Neural crest cell (in vitro differentiated cells): ENCODE measurements around the gene NCBP3. TPM values are rescaled to one million over a fixed set of nuclear protein-coding genes. Genes with fewer than 3 reads are reported as not detected.
A peak's percentile ranks its signal among the peaks of the same experiment; 100 is the strongest.

Experiments
- DNase-seq: peaks from one replicate; pipeline ENCODE4 v3.0.0; 2021; ENCODE audit warnings: low read depth, mixed read lengths, low spot score
- H3K27ac Mint-ChIP-seq: one replicate; pipeline ENCODE4 v1.8.0; 2021; ENCODE audit warnings: mild to moderate bottlenecking, mixed read lengths; ENCODE audit not compliant: unreplicated experiment
- H3K27me3 Mint-ChIP-seq: 2 replicates; pipeline ENCODE4 v1.8.0; 2021; ENCODE audit warnings: low read depth, mild to moderate bottlenecking, mixed read lengths
- H3K36me3 Mint-ChIP-seq: 2 replicates; pipeline ENCODE4 v1.8.0; 2021; ENCODE audit warnings: low read depth, mild to moderate bottlenecking, mixed read lengths
- H3K4me1 Mint-ChIP-seq: 2 replicates; pipeline ENCODE4 v1.8.0; 2021; ENCODE audit warnings: mixed read lengths
- H3K4me3 Mint-ChIP-seq: one replicate; pipeline ENCODE4 v1.8.0; 2021; ENCODE audit warnings: mild to moderate bottlenecking, mixed read lengths
- H3K9me3 Mint-ChIP-seq: 2 replicates; pipeline ENCODE4 v1.8.0; 2021; ENCODE audit warnings: mixed read lengths
- total RNA-seq: library from RNA; stranded (reverse); gene quantifications from 2 replicates; pipeline ENCODE4 v1.2.1, GENCODE V29; 2021
- TF ChIP-seq, protein P1 (sequence below): fragments of 200-600 bp; sonication (generic); conservative IDR thresholded peaks from 2 replicates; pipeline ENCODE4 v1.5.0; 2021; ENCODE audit warnings: antibody characterized with exemption, mild to moderate bottlenecking

The NCBP3 gene
- total RNA-seq, 1 donor from 2014 or later: 61.5 TPM

DNA sequence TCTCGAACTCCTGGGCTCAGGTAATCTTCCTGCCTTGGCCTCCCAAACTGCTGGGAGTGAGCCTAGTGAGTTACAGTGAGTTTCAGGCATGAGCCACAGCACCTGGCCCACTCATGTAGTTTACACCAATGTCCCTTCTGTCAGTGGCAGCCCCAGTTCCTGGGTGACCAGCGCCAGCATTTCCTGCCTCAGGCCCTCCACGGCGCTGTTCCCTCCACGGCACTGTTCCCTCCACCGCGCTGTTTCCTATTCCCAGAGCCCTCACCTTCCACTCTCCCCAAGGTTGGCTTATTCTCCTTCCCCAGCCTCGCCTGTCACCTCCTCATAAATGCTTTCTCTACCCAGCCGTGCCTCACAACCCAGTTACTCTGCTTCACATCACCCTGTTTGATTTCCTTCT lies 77.7 kb downstream of the NCBP3 start:
- Mint-ChIP-seq H3K4me1 (peaks cover 17% of the 10 kb centered on the region), H3K9me3 (no peaks in the 10 kb centered on the region), H3K27me3 (no peaks in the 10 kb centered on the region), H3K4me3 (no peak overlapping the region), H3K27ac (peak overlapping the region; percentile 52), H3K36me3 (no peaks in the 10 kb centered on the region)
- no peak for DNase-seq
- TF ChIP-seq, protein P1, sequence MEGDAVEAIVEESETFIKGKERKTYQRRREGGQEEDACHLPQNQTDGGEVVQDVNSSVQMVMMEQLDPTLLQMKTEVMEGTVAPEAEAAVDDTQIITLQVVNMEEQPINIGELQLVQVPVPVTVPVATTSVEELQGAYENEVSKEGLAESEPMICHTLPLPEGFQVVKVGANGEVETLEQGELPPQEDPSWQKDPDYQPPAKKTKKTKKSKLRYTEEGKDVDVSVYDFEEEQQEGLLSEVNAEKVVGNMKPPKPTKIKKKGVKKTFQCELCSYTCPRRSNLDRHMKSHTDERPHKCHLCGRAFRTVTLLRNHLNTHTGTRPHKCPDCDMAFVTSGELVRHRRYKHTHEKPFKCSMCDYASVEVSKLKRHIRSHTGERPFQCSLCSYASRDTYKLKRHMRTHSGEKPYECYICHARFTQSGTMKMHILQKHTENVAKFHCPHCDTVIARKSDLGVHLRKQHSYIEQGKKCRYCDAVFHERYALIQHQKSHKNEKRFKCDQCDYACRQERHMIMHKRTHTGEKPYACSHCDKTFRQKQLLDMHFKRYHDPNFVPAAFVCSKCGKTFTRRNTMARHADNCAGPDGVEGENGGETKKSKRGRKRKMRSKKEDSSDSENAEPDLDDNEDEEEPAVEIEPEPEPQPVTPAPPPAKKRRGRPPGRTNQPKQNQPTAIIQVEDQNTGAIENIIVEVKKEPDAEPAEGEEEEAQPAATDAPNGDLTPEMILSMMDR: no peak

DNA sequence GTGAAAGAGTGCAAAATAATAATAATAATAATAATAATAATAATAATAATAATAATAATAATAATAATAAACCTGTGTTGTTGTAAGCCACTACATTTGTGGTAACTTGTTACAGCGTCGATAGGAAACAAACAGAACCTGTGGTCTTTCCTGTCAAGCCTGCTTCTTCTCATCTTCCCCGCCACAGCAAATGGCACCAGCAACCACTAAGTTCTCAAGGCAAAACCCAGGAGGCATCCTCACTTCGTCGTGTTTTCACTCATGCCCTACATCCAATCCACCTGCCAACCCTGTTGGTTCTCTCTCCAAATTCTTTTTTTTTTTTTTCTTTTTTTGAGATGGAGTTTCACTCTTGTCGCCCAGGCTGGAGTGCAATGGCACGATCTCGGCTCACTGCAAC lies 79.3 kb downstream of the NCBP3 start:
- no peaks in the 10 kb centered on the region for H3K27me3 Mint-ChIP-seq
- H3K9me3 Mint-ChIP-seq: no peaks in the 10 kb centered on the region
- peaks cover 12% of the 10 kb centered on the region for H3K4me1 Mint-ChIP-seq
- no peak overlapping the region for H3K27ac Mint-ChIP-seq
- TF ChIP-seq, protein P1: no peak
- DNase-seq: no peak
- no peaks in the 10 kb centered on the region for H3K36me3 Mint-ChIP-seq
- no peak overlapping the region for H3K4me3 Mint-ChIP-seq

DNA sequence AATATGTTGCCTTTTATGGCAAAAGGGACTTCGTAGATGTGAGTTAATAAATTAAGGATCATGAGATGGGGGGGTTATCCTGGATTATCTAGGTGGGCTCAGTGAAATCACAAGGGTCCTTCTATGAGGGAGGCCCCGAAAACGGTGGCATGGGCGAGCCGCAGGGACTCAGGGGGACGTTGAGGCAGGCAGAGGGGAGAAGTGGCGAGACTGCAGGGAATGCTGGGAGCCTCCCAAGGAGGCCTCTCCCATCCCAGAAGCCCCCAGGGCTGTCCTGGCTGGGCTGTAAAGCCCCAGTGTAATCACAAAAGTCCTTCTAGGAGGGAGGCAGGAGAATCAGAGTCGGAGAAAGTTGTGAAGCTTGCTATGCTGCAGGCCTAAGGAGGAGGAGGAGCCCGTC lies 80.1 kb downstream of the NCBP3 start:
- DNase-seq: no peak
- H3K4me3 Mint-ChIP-seq: no peak overlapping the region
- H3K9me3 Mint-ChIP-seq: no peaks in the 10 kb centered on the region
- TF ChIP-seq, protein P1: no peak
- H3K27ac Mint-ChIP-seq: no peak overlapping the region
- no peaks in the 10 kb centered on the region for H3K27me3 Mint-ChIP-seq
- H3K36me3 Mint-ChIP-seq: no peaks in the 10 kb centered on the region
- peaks cover 8% of the 10 kb centered on the region for H3K4me1 Mint-ChIP-seq

DNA sequence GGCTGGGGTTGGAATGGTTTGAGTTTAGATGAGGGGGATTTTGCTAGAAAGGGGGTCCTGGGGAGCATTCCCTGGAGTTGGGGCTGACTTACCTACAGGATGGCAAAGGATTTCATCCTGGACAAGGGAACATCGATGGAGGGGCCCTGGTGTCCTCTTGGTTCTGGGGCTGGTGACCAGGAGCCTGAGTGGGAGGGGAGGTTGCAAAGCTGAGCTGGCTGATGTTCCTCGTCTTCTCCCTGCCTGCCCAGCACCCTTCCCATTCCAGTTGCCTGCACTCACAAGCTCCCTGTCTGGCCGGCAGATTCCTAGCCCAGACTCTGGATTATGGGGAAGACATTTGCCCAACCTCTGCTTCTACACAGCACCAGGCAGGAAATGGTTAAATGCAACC lies 82.3 kb downstream of the NCBP3 start:
- Mint-ChIP-seq H3K4me3 (no peak overlapping the region), H3K27me3 (no peaks in the 10 kb centered on the region), H3K36me3 (no peaks in the 10 kb centered on the region), H3K4me1 (peaks cover 5% of the 10 kb centered on the region), H3K9me3 (peaks cover 5% of the 10 kb centered on the region), H3K27ac (no peak overlapping the region)
- TF ChIP-seq, protein P1: no peak
- DNase-seq: no peak

DNA sequence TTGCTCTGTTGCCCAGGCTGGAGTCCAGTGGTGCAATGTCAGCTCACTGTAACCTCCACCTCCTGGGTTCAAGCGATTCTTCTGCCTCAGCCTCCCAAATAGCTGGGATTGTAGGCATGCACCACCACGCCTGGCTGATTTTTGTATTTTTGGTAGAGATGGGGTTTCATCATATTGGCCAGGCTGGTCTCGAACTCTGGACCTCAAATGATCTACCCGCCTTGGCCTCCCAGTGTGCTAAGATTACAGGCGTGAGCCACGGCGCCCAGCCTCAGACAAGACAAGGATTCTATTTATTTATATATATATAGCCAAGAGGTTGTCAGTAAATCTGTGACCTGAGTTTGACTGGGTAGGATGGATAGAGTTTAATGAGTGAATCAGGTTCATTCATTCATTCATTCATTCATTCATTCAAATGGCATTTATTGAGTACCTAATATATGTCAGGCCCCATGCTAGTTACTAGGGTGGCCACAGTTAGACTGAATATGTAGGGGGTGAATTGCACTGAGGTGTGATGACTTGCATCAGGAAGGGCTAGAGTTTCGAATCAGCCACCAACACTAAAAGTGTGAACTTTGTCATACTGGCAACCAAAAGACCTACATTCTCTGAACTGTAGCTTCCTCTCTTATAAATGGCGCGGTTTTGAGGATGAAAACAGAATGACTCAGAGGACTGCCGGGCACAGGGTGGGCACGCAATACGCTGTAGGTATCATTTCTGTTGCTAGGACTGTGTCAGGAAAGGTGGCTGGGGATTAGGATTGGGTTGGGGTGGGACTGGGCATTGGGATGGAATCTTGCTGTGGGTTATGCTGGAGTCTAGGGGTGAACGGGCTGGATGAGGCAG lies 82.9 kb downstream of the NCBP3 start:
- no peak for DNase-seq
- Mint-ChIP-seq H3K36me3 (no peaks in the 10 kb centered on the region), H3K4me3 (no peak overlapping the region), H3K9me3 (peaks cover 5% of the 10 kb centered on the region), H3K4me1 (no peaks in the 10 kb centered on the region), H3K27ac (no peak overlapping the region), H3K27me3 (no peaks in the 10 kb centered on the region)
- TF ChIP-seq, protein P1: no peak
